ENCODE measurements around the gene APOA5. TPM values are rescaled to one million over a fixed set of nuclear protein-coding genes. Genes with fewer than 3 reads are reported as not detected.

APOA5 gene
- total and polyA plus RNA-seq, 9 of the 15 experiments (the other 6 are each of a cell fraction or from before 2014, with no cell fraction given) = not detected

DNA sequence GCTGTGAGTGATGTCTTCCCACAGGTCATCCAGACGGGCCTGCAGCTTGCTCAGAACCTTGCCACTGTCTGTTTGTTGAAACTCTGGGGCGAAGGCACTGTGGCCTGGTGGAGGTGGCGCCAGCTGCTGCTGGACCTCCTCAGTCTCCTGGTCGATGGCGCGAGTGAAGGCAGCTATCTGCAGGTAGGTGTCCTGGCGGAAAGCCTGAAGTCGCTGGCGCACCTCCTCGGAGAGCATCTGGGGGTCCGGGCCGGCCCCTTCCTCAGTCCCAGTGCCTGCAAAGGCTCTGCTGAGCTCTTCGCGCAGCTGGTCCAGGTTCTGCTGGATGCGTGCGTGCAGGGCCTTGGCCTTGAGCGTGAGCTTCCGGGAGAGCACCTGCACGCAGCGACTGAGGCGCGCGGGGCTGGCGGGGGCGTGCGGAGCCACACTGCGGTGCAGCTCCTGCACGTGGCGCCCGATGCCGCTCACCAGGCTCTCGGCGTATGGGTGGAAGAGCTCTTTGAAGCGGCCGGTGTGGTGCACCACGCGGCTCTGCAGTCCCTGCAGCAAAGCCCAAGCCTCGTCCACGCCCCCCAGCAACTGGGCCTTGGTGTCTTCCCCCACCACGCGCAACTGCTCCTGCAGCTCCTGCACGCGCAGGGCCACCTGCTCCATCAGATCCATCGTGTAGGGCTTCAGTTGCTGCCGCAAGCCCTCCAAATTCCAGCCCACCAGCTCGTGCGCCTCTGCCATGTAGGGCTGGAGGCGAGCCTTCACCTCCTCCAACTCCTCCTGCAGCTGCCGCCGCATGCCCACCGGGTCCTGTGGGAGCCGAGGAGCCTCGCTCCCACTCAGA, 1.3 kb downstream of the APOA5 start:
- FAIRE-seq (no peak), ATAC-seq (no peak), DNase-seq (ENCODE audit: extremely low read depth in 1 of 4, low spot score in 3 of 4) (no peak)
- Histone ChIP-seq H3K27ac (ENCODE audit: extremely low read depth, low read depth, low read length) (no peak overlapping the region), H3K9me1 (ENCODE audit: control insufficient read depth, insufficient read depth, low read length) (no peaks in the 10 kb centered on the region), H3K4me2 (ENCODE audit: insufficient read depth, low read length) (no peak overlapping the region; the same call in 1 of the 2 replicates), H4K20me1 (replicated peaks; ENCODE audit: control insufficient read depth, insufficient read depth, low read length) (no peaks in the 10 kb centered on the region), H3K9me3 (replicated peaks; ENCODE audit: control insufficient read depth, insufficient read depth, low read depth, low read length) (no peaks in the 10 kb centered on the region), H3K4me3 (no peak overlapping the region), H3K4me1 (replicated peaks in 1 of 2; ENCODE audit: control insufficient read depth in 2 of 2, insufficient read depth in 2 of 2, low read length in 2 of 2) (peaks cover 22 to 33% of the 10 kb centered on the region in 2 experiments; a peak in 4 of 5 replicates), H3K79me2 (ENCODE audit: control insufficient read depth, insufficient read depth, low read length) (peaks cover 20% of the 10 kb centered on the region), H2AFZ (ENCODE audit: low read depth, low read length) (peak overlapping the region; percentile 91), H3K27me3 (ENCODE audit: control insufficient read depth in 2 of 2, insufficient read depth in 2 of 2, low read length in 2 of 2) (no peaks in the 10 kb centered on the region), H3K9ac (ENCODE audit: insufficient read depth in 1 of 2, low read depth in 2 of 2, low read length in 2 of 2) (peak overlapping the region in 1 of 2 experiments; percentile 29; a peak in 1 of 4 replicates), H3K36me3 (ENCODE audit: control insufficient read depth, insufficient read depth, low read length) (peaks cover 15% of the 10 kb centered on the region)
- TF ChIP-seq ZNF785 (CRISPR knock-in tag; IDR thresholded peaks at IDR 0.05) (no peak), SMARCE1 (IDR thresholded peaks at IDR 0.05) (no peak), ZNF431 (CRISPR knock-in tag; IDR thresholded peaks at IDR 0.05) (no peak), ZNF584 (CRISPR knock-in tag; IDR thresholded peaks at IDR 0.05; ENCODE audit: low read depth) (no peak), NCOA2 (IDR thresholded peaks at IDR 0.05; ENCODE audit: partially characterized antibody in 2 of 2) (no peak), EZH2 (IDR thresholded peaks at IDR 0.05; ENCODE audit: borderline replicate concordance, low read depth, low read length) (no peak)
- TF ChIP-seq, protein P1, sequence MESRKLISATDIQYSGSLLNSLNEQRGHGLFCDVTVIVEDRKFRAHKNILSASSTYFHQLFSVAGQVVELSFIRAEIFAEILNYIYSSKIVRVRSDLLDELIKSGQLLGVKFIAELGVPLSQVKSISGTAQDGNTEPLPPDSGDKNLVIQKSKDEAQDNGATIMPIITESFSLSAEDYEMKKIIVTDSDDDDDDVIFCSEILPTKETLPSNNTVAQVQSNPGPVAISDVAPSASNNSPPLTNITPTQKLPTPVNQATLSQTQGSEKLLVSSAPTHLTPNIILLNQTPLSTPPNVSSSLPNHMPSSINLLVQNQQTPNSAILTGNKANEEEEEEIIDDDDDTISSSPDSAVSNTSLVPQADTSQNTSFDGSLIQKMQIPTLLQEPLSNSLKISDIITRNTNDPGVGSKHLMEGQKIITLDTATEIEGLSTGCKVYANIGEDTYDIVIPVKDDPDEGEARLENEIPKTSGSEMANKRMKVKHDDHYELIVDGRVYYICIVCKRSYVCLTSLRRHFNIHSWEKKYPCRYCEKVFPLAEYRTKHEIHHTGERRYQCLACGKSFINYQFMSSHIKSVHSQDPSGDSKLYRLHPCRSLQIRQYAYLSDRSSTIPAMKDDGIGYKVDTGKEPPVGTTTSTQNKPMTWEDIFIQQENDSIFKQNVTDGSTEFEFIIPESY (CRISPR knock-in tag; IDR thresholded peaks at IDR 0.05) = peak; percentile 42; the same call in 1 of the 2 replicates
- in situ Hi-C loops (cut with MboI) = no loop called here
- no TSS peak for BruUV-seq (replicated peaks)
- POLR2A ChIA-PET = no interaction called here
- WGBS (ENCODE audit: insufficient coverage, low coverage, missing lambda C conversion rate) = 60% methylated on average over 31 of the region's 53 CpGs
- intact Hi-C loops (cut with micrococcal nuclease) = loop anchor here (1.0 to 5.0 kb wide), 2 partner anchors 316 to 437 kb away; no protein-coding TSS in a partner anchor
- CTCF ChIA-PET (ENCODE audit: low intra/inter-chr PET ratio) = interaction anchor here (2.7 kb wide), 1 partner anchor 316 kb away, joined by 11 read pairs; no protein-coding TSS in a partner anchor

Measured in K562 (cell line).